Measurements from ENCODE around the gene CHST8. TPM values are rescaled to one million over a fixed set of nuclear protein-coding genes. Genes with fewer than 3 reads are reported as not detected.

The CHST8 gene
- total RNA-seq, 4 donors from 2014 or later: not detected

GRCh38 chr19:33812388-33813330 lies 190.9 kb downstream of the CHST8 start:
- Histone ChIP-seq H3K4me3 (no peak overlapping the region), H3K4me1 (peaks cover 0 to 6% (median 0%) of the 10 kb centered on the region in 4 donors), H3K9me3 (no peaks in the 10 kb centered on the region), H3K36me3 (no peaks in the 10 kb centered on the region), H3K27ac (no peak overlapping the region), H3K27me3 (no peaks in the 10 kb centered on the region)
- TF ChIP-seq POLR2AphosphoS5 (IDR thresholded peaks at IDR 0.05): no peak
- TF ChIP-seq, protein P1, sequence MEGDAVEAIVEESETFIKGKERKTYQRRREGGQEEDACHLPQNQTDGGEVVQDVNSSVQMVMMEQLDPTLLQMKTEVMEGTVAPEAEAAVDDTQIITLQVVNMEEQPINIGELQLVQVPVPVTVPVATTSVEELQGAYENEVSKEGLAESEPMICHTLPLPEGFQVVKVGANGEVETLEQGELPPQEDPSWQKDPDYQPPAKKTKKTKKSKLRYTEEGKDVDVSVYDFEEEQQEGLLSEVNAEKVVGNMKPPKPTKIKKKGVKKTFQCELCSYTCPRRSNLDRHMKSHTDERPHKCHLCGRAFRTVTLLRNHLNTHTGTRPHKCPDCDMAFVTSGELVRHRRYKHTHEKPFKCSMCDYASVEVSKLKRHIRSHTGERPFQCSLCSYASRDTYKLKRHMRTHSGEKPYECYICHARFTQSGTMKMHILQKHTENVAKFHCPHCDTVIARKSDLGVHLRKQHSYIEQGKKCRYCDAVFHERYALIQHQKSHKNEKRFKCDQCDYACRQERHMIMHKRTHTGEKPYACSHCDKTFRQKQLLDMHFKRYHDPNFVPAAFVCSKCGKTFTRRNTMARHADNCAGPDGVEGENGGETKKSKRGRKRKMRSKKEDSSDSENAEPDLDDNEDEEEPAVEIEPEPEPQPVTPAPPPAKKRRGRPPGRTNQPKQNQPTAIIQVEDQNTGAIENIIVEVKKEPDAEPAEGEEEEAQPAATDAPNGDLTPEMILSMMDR (IDR thresholded peaks at IDR 0.05): no peak
- TF ChIP-seq POLR2A (IDR thresholded peaks at IDR 0.05): no peak
- no peak for TF ChIP-seq EP300 (IDR thresholded peaks at IDR 0.05; ENCODE audit: low read depth)
- no peak for DNase-seq
- intact Hi-C loops (cut with DNase I; ENCODE audit: low total_unique reads) (no loop called here), in situ Hi-C loops (cut with MboI; ENCODE audit: low pct_ligation_motif_present in 1 of 4, low pct_unique_long_range_greater_than_20kb in 1 of 4, low sequenced_read_pairs in 3 of 4) (no loop called here)
- 89% methylated on average over 22 of the region's 28 CpGs; no CpG with 5 or more reads in 1 of the 2 donors for WGBS, 2 donors (ENCODE audit: low coverage in 1 of 2)

- TF ChIP-seq POLR2A (IDR thresholded peaks at IDR 0.05): no peak
- TF ChIP-seq, protein P1 (IDR thresholded peaks at IDR 0.05): no peak
- no peak for TF ChIP-seq EP300 (IDR thresholded peaks at IDR 0.05; ENCODE audit: low read depth)
- no peak for TF ChIP-seq POLR2AphosphoS5 (IDR thresholded peaks at IDR 0.05)
- 83% methylated on average over 15 of the region's 16 CpGs; no CpG with 5 or more reads in 1 of the 2 donors for WGBS, 2 donors (ENCODE audit: low coverage in 1 of 2)
- H3K27ac ChIP-seq: no peak overlapping the region
- H3K36me3 ChIP-seq: no peaks in the 10 kb centered on the region
- peaks cover 0 to 6% (median 0%) of the 10 kb centered on the region in 4 donors for H3K4me1 ChIP-seq
- DNase-seq: no peak
- no peaks in the 10 kb centered on the region for H3K27me3 ChIP-seq
- H3K9me3 ChIP-seq: no peaks in the 10 kb centered on the region
- H3K4me3 ChIP-seq: no peak overlapping the region
- intact Hi-C loops (cut with DNase I; ENCODE audit: low total_unique reads): no loop called here
- in situ Hi-C loops (cut with MboI; ENCODE audit: low pct_ligation_motif_present in 1 of 4, low pct_unique_long_range_greater_than_20kb in 1 of 4, low sequenced_read_pairs in 3 of 4): no loop called here
Measured at GRCh38 chr19:33813391-33814101, 191.8 kb downstream of the CHST8 start.

GRCh38 chr19:33814181-33815165 lies 192.7 kb downstream of the CHST8 start:
- in situ Hi-C loops (cut with MboI; ENCODE audit: low pct_ligation_motif_present in 1 of 4, low pct_unique_long_range_greater_than_20kb in 1 of 4, low sequenced_read_pairs in 3 of 4) (no loop called here), intact Hi-C loops (cut with DNase I; ENCODE audit: low total_unique reads) (no loop called here)
- H3K36me3 ChIP-seq: no peaks in the 10 kb centered on the region
- H3K9me3 ChIP-seq: no peaks in the 10 kb centered on the region
- WGBS, 2 donors (ENCODE audit: low coverage in 1 of 2): 80 to 92% methylated on average over 2 to 21 of the region's 21 CpGs
- no peak overlapping the region for H3K27ac ChIP-seq
- H3K27me3 ChIP-seq: no peaks in the 10 kb centered on the region
- H3K4me3 ChIP-seq: no peak overlapping the region
- DNase-seq: no peak
- TF ChIP-seq POLR2A (IDR thresholded peaks at IDR 0.05): no peak
- TF ChIP-seq, protein P1 (IDR thresholded peaks at IDR 0.05): no peak
- no peak for TF ChIP-seq POLR2AphosphoS5 (IDR thresholded peaks at IDR 0.05)
- TF ChIP-seq EP300 (IDR thresholded peaks at IDR 0.05; ENCODE audit: low read depth): no peak
- H3K4me1 ChIP-seq: peaks cover 2 to 9% (median 3%) of the 10 kb centered on the region in 4 donors
